SH-SY5Y (cell line): ENCODE measurements around the gene MLIP.

Source experiments
- GATA2 ChIP-seq: IDR thresholded peaks from 2 replicates; pipeline ENCODE4 v1.6.1; 2011; ENCODE audit warnings: mild to moderate bottlenecking, low read depth, low read length
- GATA3 ChIP-seq: IDR thresholded peaks from 2 replicates; pipeline ENCODE4 v1.6.1; 2011; ENCODE audit warnings: low read depth, mild to moderate bottlenecking, low read length, moderate library complexity

GRCh38 chr6:54286141-54286540 lies 174.9 kb downstream of the MLIP start:
- TF ChIP-seq GATA2 (no peak), GATA3 (no peak)
